ENCODE measurements around the gene HES1. TPM values are rescaled to one million over a fixed set of nuclear protein-coding genes. Genes with fewer than 3 reads are reported as not detected.

The HES1 gene
- total and polyA plus RNA-seq, 9 of the 15 experiments (the other 6 are each of a cell fraction or from before 2014, with no cell fraction given) = 3.4 to 37.0 (median 19.3) TPM

DNA sequence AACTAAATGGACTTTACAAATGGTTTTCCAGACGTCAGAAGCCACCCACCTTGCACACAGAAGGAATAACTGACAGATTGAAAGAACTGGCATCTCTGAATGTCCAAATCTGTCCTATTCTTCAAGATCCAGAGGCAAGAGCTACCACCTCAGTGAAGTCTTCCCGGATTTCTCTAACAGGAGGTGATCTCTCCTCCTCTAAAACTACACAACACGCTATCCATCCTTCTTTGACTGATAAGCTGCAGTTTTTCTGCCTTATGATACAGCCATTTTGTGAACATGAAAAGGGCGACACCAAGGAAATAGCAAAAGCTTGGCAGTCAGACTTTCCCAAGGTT, 37.1 kb upstream of the HES1 start:
- no peaks in the 10 kb centered on the region for H3K27me3 ChIP-seq (ENCODE audit: control insufficient read depth in 2 of 2, insufficient read depth in 2 of 2, low read length in 2 of 2)
- no peaks in the 10 kb centered on the region for H4K20me1 ChIP-seq (replicated peaks; ENCODE audit: control insufficient read depth, insufficient read depth, low read length)
- H3K79me2 ChIP-seq (ENCODE audit: control insufficient read depth, insufficient read depth, low read length) = no peaks in the 10 kb centered on the region
- POLR2A ChIA-PET = interaction anchor here (0.6 to 4.9 kb wide), 7 partner anchors 8 to 420 kb away, joined by 3 to 23 read pairs (median 5); no protein-coding TSS in a partner anchor
- DNase-seq (ENCODE audit: extremely low read depth in 1 of 4, low spot score in 3 of 4) (no peak), ATAC-seq (no peak), FAIRE-seq (no peak)
- intact Hi-C loops (cut with micrococcal nuclease) = no loop called here
- no peak overlapping the region for H3K4me3 ChIP-seq
- peak overlapping the region; percentile 57 for H3K4me2 ChIP-seq (ENCODE audit: insufficient read depth, low read length)
- H3K27ac ChIP-seq (ENCODE audit: extremely low read depth, low read depth, low read length) = no peak overlapping the region
- no peaks in the 10 kb centered on the region for H3K9me1 ChIP-seq (ENCODE audit: control insufficient read depth, insufficient read depth, low read length)
- peaks cover 8 to 19% of the 10 kb centered on the region in 2 experiments for H3K4me1 ChIP-seq (replicated peaks in 1 of 2; ENCODE audit: control insufficient read depth in 2 of 2, insufficient read depth in 2 of 2, low read length in 2 of 2)
- H2AFZ ChIP-seq (ENCODE audit: low read depth, low read length) = peak overlapping the region; percentile 77
- 30% methylated on average over 4 of the region's 4 CpGs for WGBS (ENCODE audit: insufficient coverage, low coverage, missing lambda C conversion rate)
- in situ Hi-C loops (cut with MboI) = no loop called here
- H3K9ac ChIP-seq (ENCODE audit: insufficient read depth in 1 of 2, low read depth in 2 of 2, low read length in 2 of 2) = peak overlapping the region in 1 of 2 experiments; percentile 86; a peak in 1 of 4 replicates
- H3K9me3 ChIP-seq (replicated peaks; ENCODE audit: control insufficient read depth, insufficient read depth, low read depth, low read length) = no peaks in the 10 kb centered on the region
- CTCF ChIA-PET (ENCODE audit: low intra/inter-chr PET ratio) = no interaction called here
- H3K36me3 ChIP-seq (ENCODE audit: control insufficient read depth, insufficient read depth, low read length) = no peaks in the 10 kb centered on the region
- no TSS peak for BruUV-seq (replicated peaks)
- no peak for TF ChIP-seq HDAC1 (IDR thresholded peaks at IDR 0.05)
- peak; percentile 98 for TF ChIP-seq ZFP36 (IDR thresholded peaks at IDR 0.05; ENCODE audit: low read depth, low read length, partially characterized antibody)
- no peak for TF ChIP-seq ZNF408 (CRISPR knock-in tag; IDR thresholded peaks at IDR 0.05; ENCODE audit: low read depth)
- 0 out of 2 replicates have a peak, but pooled peaks have one; percentile 16 for TF ChIP-seq ZNF766 (CRISPR knock-in tag; conservative IDR thresholded peaks at IDR 0.05)
- no peak for TF ChIP-seq RBM39 (optimal IDR thresholded peaks at IDR 0.05; ENCODE audit: low read depth, low read length)
- 0 out of 2 replicates have a peak, but pooled peaks have one; percentile 17 for TF ChIP-seq GABPA (tag; conservative IDR thresholded peaks at IDR 0.05; ENCODE audit: low read depth)
- no peak for TF ChIP-seq ZNF717 (CRISPR knock-in tag; IDR thresholded peaks at IDR 0.05)
- TF ChIP-seq SMAD3 (CRISPR knock-in tag; conservative IDR thresholded peaks at IDR 0.05) = 0 out of 2 replicates have a peak, but pooled peaks have one; percentile 45
- TF ChIP-seq ZNF79 (CRISPR knock-in tag; IDR thresholded peaks at IDR 0.05; ENCODE audit: low read depth) = no peak
- no peak for TF ChIP-seq HMGN3 (IDR thresholded peaks at IDR 0.05; ENCODE audit: borderline replicate concordance, extremely low read depth, insufficient read length, low read depth, low read length)
- TF ChIP-seq E2F4 (CRISPR knock-in tag; IDR thresholded peaks at IDR 0.05; ENCODE audit: low read depth) = no peak
- TF ChIP-seq ZNF57 (CRISPR knock-in tag; IDR thresholded peaks at IDR 0.05) = no peak
- TF ChIP-seq ZNF121 (CRISPR knock-in tag; conservative IDR thresholded peaks at IDR 0.05) = no peak
- TF ChIP-seq YY1 (IDR thresholded peaks at IDR 0.05; ENCODE audit: borderline replicate concordance in 1 of 3, control insufficient read depth in 1 of 3, extremely low read depth in 1 of 3, insufficient read depth in 3 of 3, insufficient read length in 1 of 3, insufficient replicate concordance in 2 of 3, low read depth in 1 of 3, low read length in 2 of 3) = no peak
- no peak for TF ChIP-seq ZNF778 (CRISPR knock-in tag; IDR thresholded peaks at IDR 0.05)
- TF ChIP-seq SLC30A9 (CRISPR knock-in tag; IDR thresholded peaks at IDR 0.05) = no peak
- peak; percentile 26; the same call in 1 of the 2 replicates for TF ChIP-seq BCOR (IDR thresholded peaks at IDR 0.05)
- TF ChIP-seq KDM1A (IDR thresholded peaks at IDR 0.05) = peak in 1 of 2 experiments; percentile 3; a peak in 1 of 4 replicates
- TF ChIP-seq, protein P1, sequence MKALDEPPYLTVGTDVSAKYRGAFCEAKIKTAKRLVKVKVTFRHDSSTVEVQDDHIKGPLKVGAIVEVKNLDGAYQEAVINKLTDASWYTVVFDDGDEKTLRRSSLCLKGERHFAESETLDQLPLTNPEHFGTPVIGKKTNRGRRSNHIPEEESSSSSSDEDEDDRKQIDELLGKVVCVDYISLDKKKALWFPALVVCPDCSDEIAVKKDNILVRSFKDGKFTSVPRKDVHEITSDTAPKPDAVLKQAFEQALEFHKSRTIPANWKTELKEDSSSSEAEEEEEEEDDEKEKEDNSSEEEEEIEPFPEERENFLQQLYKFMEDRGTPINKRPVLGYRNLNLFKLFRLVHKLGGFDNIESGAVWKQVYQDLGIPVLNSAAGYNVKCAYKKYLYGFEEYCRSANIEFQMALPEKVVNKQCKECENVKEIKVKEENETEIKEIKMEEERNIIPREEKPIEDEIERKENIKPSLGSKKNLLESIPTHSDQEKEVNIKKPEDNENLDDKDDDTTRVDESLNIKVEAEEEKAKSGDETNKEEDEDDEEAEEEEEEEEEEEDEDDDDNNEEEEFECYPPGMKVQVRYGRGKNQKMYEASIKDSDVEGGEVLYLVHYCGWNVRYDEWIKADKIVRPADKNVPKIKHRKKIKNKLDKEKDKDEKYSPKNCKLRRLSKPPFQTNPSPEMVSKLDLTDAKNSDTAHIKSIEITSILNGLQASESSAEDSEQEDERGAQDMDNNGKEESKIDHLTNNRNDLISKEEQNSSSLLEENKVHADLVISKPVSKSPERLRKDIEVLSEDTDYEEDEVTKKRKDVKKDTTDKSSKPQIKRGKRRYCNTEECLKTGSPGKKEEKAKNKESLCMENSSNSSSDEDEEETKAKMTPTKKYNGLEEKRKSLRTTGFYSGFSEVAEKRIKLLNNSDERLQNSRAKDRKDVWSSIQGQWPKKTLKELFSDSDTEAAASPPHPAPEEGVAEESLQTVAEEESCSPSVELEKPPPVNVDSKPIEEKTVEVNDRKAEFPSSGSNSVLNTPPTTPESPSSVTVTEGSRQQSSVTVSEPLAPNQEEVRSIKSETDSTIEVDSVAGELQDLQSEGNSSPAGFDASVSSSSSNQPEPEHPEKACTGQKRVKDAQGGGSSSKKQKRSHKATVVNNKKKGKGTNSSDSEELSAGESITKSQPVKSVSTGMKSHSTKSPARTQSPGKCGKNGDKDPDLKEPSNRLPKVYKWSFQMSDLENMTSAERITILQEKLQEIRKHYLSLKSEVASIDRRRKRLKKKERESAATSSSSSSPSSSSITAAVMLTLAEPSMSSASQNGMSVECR (CRISPR knock-in tag; IDR thresholded peaks at IDR 0.05) = no peak
